ENCODE results near the gene PMCH. TPM values are rescaled to one million over a fixed set of nuclear protein-coding genes. Genes with fewer than 3 reads are reported as not detected.
"Not testable (repeated sequence)": the region's sequence is repeated elsewhere in the genome, so short reads cannot be mapped to it uniquely, and the experiment has no call there.

The PMCH gene, protein sequence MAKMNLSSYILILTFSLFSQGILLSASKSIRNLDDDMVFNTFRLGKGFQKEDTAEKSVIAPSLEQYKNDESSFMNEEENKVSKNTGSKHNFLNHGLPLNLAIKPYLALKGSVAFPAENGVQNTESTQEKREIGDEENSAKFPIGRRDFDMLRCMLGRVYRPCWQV
- total RNA-seq (1.6 TPM), polyA plus RNA-seq (10 to 100 TPM in 1 of 4 donors, 1 to 10 TPM in 3; 4.0 to 11.0 (median 6.1) TPM)

DNA sequence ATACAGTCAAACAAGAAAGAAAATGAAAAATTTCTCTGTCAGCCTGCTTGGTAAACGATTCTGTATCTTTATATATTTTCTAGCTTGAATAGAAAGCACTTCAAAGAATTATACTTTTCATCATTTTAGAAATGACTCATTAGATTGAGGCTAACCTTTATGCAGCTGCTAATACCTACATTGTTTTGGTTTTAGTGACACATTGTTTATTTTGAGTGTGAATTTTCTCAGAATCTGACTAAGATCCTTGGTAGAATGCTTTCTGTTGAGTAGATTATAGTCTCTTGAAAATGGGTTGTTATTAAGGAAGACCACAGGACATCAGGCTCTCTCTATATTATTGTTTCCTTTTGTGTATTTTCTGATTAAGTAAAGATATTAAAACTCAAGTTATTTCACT, at the start of gene PMCH:
Gene PMCH, minus strand, starts transcription at position 45 of the 400 bp plus-strand sequence. CDS start 63 bp downstream, outside the sequence.
- peak within 1 kb of the TSS; percentile 23 for H3K27ac ChIP-seq (ENCODE audit: insufficient read depth, low read length, poor library complexity, severe bottlenecking)
- peak within 1 kb of the TSS; percentile 57 to 83 (median 68) for H3K27ac Mint-ChIP-seq
- no peaks in the 10 kb centered on the region for H3K36me3 ChIP-seq (ENCODE audit: control insufficient read depth, insufficient read depth, low read length)
- no peaks in the 10 kb centered on the region for H3K9me3 ChIP-seq (ENCODE audit: control insufficient read depth in 2 of 2, low read length in 2 of 2)
- no peaks in the 10 kb centered on the region for H3K27me3 Mint-ChIP-seq
- H3K4me3 ChIP-seq (ENCODE audit: low read depth, low read length) = peak within 1 kb of the TSS; percentile 53
- H3K4me1 Mint-ChIP-seq = peaks cover 7 to 31% (median 12%) of the 10 kb centered on the region in 4 donors
- no peaks in the 10 kb centered on the region for H3K36me3 Mint-ChIP-seq
- peak within 1 kb of the TSS in 3 of 4 donors; percentile 16 to 52 (median 33) for H3K4me3 Mint-ChIP-seq
- DNase-seq (peak in 2 of 3 donors; percentile 4 to 86), ATAC-seq (ENCODE audit: low read depth in 2 of 2) (peak; percentile 94)
- H3K4me1 ChIP-seq (ENCODE audit: control insufficient read depth, insufficient read depth, low read length, poor library complexity, severe bottlenecking) = peaks cover 4% of the 10 kb centered on the region
- H3K9me3 Mint-ChIP-seq = peaks cover 0 to 3% (median 0%) of the 10 kb centered on the region in 7 donors
- no peaks in the 10 kb centered on the region for H3K27me3 ChIP-seq (ENCODE audit: control insufficient read depth, insufficient read depth, low read length)

DNA sequence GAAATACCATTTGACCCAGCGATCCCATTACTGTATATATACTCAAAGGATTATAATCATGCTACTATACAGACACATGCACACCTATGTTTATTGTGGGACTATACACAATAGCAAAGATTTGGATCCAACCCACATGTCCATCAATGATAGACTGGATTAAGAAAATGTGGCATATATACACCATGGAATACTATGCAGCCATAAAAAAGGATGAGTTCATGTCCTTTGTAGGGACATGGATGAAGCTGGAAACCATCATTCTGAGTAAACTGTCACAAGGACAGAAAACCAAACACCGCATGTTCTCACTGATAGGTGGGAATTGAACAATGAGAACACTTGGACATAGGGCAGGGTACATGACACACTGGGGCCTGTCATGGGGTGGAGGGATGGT, 43.2 kb upstream of the PMCH start:
- not testable (repeated sequence) for ATAC-seq (ENCODE audit: low read depth in 2 of 2)

DNA sequence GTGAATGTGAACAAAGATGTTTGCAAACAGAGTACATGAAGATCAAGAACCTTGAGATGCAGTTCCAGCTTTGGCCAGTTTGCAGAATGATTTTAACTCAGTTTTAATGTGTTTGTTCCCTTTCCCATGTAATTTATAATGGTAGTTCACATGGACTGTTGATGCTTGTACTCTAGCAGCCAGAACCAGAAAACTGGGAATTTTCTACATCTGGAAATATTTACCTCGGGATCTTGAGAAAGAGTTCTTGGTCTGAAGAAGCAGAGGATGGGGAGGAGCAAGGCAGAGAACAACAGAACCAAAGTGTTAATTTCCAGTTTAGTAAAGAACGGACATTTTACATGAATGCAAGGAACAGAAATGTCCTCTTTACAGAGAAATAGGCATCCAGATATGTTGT, 37.0 kb upstream of the PMCH start:
- ATAC-seq (ENCODE audit: low read depth in 2 of 2) (no peak), DNase-seq (no peak)
- H3K4me1 Mint-ChIP-seq = no peaks in the 10 kb centered on the region
- Histone ChIP-seq H3K27ac (ENCODE audit: insufficient read depth, low read length, poor library complexity, severe bottlenecking) (no peak overlapping the region), H3K4me1 (ENCODE audit: control insufficient read depth, insufficient read depth, low read length, poor library complexity, severe bottlenecking) (no peaks in the 10 kb centered on the region), H3K4me3 (ENCODE audit: low read depth, low read length) (no peak overlapping the region), H3K36me3 (ENCODE audit: control insufficient read depth, insufficient read depth, low read length) (no peaks in the 10 kb centered on the region), H3K27me3 (ENCODE audit: control insufficient read depth, insufficient read depth, low read length) (peaks cover 5% of the 10 kb centered on the region), H3K9me3 (ENCODE audit: control insufficient read depth in 2 of 2, low read length in 2 of 2) (no peaks in the 10 kb centered on the region)
- no peak overlapping the region for H3K27ac Mint-ChIP-seq
- H3K9me3 Mint-ChIP-seq = peaks cover 0 to 8% (median 2%) of the 10 kb centered on the region in 7 donors
- H3K27me3 Mint-ChIP-seq = peaks cover 13% of the 10 kb centered on the region
- H3K36me3 Mint-ChIP-seq = no peaks in the 10 kb centered on the region
- no peak overlapping the region for H3K4me3 Mint-ChIP-seq

More for the DNA sequence above, 43.2 kb upstream of the PMCH start:
- H3K36me3 ChIP-seq (ENCODE audit: control insufficient read depth, insufficient read depth, low read length); H3K27ac ChIP-seq (ENCODE audit: insufficient read depth, low read length, poor library complexity, severe bottlenecking); H3K27me3 Mint-ChIP-seq; H3K4me3 ChIP-seq (ENCODE audit: low read depth, low read length); H3K9me3 ChIP-seq (ENCODE audit: control insufficient read depth in 2 of 2, low read length in 2 of 2); H3K4me3 Mint-ChIP-seq; H3K27ac Mint-ChIP-seq; H3K36me3 Mint-ChIP-seq; H3K4me1 Mint-ChIP-seq; H3K4me1 ChIP-seq (ENCODE audit: control insufficient read depth, insufficient read depth, low read length, poor library complexity, severe bottlenecking); DNase-seq; H3K27me3 ChIP-seq (ENCODE audit: control insufficient read depth, insufficient read depth, low read length): not testable (repeated sequence)
- H3K9me3 Mint-ChIP-seq = peaks cover 2 to 18% (median 5%) of the 10 kb centered on the region in 7 donors

DNA sequence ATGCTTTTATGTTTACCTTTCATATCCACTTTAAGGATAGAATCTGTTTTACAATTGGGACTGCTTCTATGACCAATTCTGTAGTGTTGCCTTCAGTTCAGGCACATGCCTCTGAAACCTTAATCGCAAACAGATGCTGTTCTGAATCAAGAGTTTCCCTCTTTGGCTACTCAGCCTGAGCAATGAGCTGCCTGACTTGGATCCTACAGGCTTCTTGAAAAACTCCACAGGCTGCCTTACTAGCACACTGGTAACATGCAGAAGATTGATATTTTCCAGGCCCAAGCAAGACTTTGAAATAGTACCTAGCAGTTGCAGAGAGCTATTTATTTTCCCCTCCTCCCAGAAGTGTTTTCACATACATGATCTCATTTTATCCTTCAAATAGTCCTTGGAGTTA, 34.8 kb upstream of the PMCH start:
- H3K36me3 Mint-ChIP-seq = no peaks in the 10 kb centered on the region
- DNase-seq (no peak), ATAC-seq (ENCODE audit: low read depth in 2 of 2) (no peak)
- peaks cover 0 to 6% (median 0%) of the 10 kb centered on the region in 7 donors for H3K9me3 Mint-ChIP-seq
- Histone ChIP-seq H3K36me3 (ENCODE audit: control insufficient read depth, insufficient read depth, low read length) (no peaks in the 10 kb centered on the region), H3K27ac (ENCODE audit: insufficient read depth, low read length, poor library complexity, severe bottlenecking) (no peak overlapping the region), H3K9me3 (ENCODE audit: control insufficient read depth in 2 of 2, low read length in 2 of 2) (no peaks in the 10 kb centered on the region), H3K4me1 (ENCODE audit: control insufficient read depth, insufficient read depth, low read length, poor library complexity, severe bottlenecking) (no peaks in the 10 kb centered on the region), H3K4me3 (ENCODE audit: low read depth, low read length) (no peak overlapping the region), H3K27me3 (ENCODE audit: control insufficient read depth, insufficient read depth, low read length) (peaks cover 5% of the 10 kb centered on the region)
- no peaks in the 10 kb centered on the region for H3K4me1 Mint-ChIP-seq
- H3K4me3 Mint-ChIP-seq = no peak overlapping the region
- H3K27ac Mint-ChIP-seq = no peak overlapping the region
- peaks cover 13% of the 10 kb centered on the region for H3K27me3 Mint-ChIP-seq

DNA sequence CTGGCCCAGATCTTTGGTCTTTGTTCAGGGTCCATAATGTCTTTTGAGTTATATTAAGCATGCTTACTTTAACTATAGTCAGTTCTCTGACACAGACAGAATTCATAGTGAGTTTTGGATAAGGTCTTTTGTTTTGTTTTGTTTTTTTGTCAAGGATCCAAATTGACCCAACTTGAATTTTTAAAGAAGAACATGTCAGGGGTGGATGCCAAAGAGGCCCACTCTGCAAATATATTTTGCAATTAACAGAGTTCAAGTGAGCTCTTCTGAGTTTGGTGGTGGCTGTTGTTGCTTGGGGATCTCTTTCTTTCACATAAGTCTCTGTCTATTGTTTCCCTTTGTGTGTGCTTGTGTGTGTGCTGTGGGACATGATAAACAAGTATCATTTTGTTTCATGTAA, 34.4 kb upstream of the PMCH start:
- H3K36me3 ChIP-seq (ENCODE audit: control insufficient read depth, insufficient read depth, low read length) = no peaks in the 10 kb centered on the region
- no peak for DNase-seq
- H3K9me3 Mint-ChIP-seq = peaks cover 0 to 6% (median 0%) of the 10 kb centered on the region in 7 donors
- no peak overlapping the region for H3K27ac ChIP-seq (ENCODE audit: insufficient read depth, low read length, poor library complexity, severe bottlenecking)
- no peak overlapping the region for H3K4me3 Mint-ChIP-seq
- H3K27me3 ChIP-seq (ENCODE audit: control insufficient read depth, insufficient read depth, low read length) = peaks cover 5% of the 10 kb centered on the region
- no peaks in the 10 kb centered on the region for H3K4me1 ChIP-seq (ENCODE audit: control insufficient read depth, insufficient read depth, low read length, poor library complexity, severe bottlenecking)
- H3K4me1 Mint-ChIP-seq = no peaks in the 10 kb centered on the region
- ATAC-seq (ENCODE audit: low read depth in 2 of 2) = no peak
- no peak overlapping the region for H3K27ac Mint-ChIP-seq
- H3K27me3 Mint-ChIP-seq = peaks cover 13% of the 10 kb centered on the region
- no peaks in the 10 kb centered on the region for H3K9me3 ChIP-seq (ENCODE audit: control insufficient read depth in 2 of 2, low read length in 2 of 2)
- H3K36me3 Mint-ChIP-seq = no peaks in the 10 kb centered on the region
- H3K4me3 ChIP-seq (ENCODE audit: low read depth, low read length) = no peak overlapping the region

DNA sequence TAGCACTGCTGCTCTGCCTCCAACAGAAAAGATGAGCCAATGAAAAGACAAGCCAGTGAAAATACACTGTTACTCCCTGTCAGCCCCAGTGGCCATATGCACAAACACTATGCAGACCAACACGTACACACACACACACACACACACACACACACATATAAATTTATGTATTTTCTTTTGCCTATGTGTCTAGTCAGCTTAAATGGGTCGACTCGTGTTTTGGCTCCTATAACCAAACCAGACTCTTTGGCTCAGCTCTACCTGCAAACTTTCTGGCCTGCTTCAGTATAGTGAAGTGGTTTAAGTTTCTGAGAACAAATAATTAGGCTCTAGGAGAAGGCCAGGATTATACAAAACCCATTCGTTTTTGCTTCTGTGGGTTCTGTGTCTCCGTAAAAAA, 30.3 kb upstream of the PMCH start:
- Mint-ChIP-seq H3K36me3 (no peaks in the 10 kb centered on the region), H3K4me3 (no peak overlapping the region), H3K4me1 (no peaks in the 10 kb centered on the region), H3K9me3 (peaks cover 0 to 2% (median 0%) of the 10 kb centered on the region in 7 donors), H3K27me3 (no peaks in the 10 kb centered on the region), H3K27ac (no peak overlapping the region)
- H3K4me3 ChIP-seq (ENCODE audit: low read depth, low read length) = no peak overlapping the region
- H3K9me3 ChIP-seq (ENCODE audit: control insufficient read depth in 2 of 2, low read length in 2 of 2) = no peaks in the 10 kb centered on the region
- no peak for DNase-seq
- no peaks in the 10 kb centered on the region for H3K36me3 ChIP-seq (ENCODE audit: control insufficient read depth, insufficient read depth, low read length)
- no peaks in the 10 kb centered on the region for H3K4me1 ChIP-seq (ENCODE audit: control insufficient read depth, insufficient read depth, low read length, poor library complexity, severe bottlenecking)
- no peak overlapping the region for H3K27ac ChIP-seq (ENCODE audit: insufficient read depth, low read length, poor library complexity, severe bottlenecking)
- no peak for ATAC-seq (ENCODE audit: low read depth in 2 of 2)
- peaks cover 5% of the 10 kb centered on the region for H3K27me3 ChIP-seq (ENCODE audit: control insufficient read depth, insufficient read depth, low read length)

DNA sequence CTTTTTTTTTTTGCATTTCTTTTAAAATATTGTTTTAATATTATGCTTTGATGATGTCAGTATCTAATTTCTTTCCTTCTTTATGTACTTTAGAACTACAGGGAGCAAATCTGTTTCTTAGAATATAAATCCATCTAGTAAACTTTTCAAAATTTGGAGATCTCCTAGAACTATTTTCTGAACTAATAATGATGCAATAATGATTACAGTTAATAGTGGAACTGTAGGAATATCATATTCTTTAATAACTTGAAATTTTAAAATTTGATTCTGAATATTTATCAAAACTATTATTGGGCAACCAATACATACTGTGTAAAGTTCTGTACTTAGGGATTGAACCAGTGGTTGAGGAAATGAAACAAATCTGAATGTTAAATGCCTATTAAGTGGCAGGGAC, 23.1 kb upstream of the PMCH start:
- no peaks in the 10 kb centered on the region for H3K9me3 Mint-ChIP-seq
- no peaks in the 10 kb centered on the region for H3K4me1 ChIP-seq (ENCODE audit: control insufficient read depth, insufficient read depth, low read length, poor library complexity, severe bottlenecking)
- no peaks in the 10 kb centered on the region for H3K4me1 Mint-ChIP-seq
- DNase-seq (no peak), ATAC-seq (ENCODE audit: low read depth in 2 of 2) (no peak)
- H3K9me3 ChIP-seq (ENCODE audit: control insufficient read depth in 2 of 2, low read length in 2 of 2) = no peaks in the 10 kb centered on the region
- no peak overlapping the region for H3K27ac ChIP-seq (ENCODE audit: insufficient read depth, low read length, poor library complexity, severe bottlenecking)
- H3K36me3 ChIP-seq (ENCODE audit: control insufficient read depth, insufficient read depth, low read length) = no peaks in the 10 kb centered on the region
- no peaks in the 10 kb centered on the region for H3K36me3 Mint-ChIP-seq
- H3K27ac Mint-ChIP-seq = no peak overlapping the region
- no peak overlapping the region for H3K4me3 Mint-ChIP-seq
- H3K27me3 ChIP-seq (ENCODE audit: control insufficient read depth, insufficient read depth, low read length) = no peaks in the 10 kb centered on the region
- H3K27me3 Mint-ChIP-seq = no peaks in the 10 kb centered on the region
- H3K4me3 ChIP-seq (ENCODE audit: low read depth, low read length) = no peak overlapping the region

DNA sequence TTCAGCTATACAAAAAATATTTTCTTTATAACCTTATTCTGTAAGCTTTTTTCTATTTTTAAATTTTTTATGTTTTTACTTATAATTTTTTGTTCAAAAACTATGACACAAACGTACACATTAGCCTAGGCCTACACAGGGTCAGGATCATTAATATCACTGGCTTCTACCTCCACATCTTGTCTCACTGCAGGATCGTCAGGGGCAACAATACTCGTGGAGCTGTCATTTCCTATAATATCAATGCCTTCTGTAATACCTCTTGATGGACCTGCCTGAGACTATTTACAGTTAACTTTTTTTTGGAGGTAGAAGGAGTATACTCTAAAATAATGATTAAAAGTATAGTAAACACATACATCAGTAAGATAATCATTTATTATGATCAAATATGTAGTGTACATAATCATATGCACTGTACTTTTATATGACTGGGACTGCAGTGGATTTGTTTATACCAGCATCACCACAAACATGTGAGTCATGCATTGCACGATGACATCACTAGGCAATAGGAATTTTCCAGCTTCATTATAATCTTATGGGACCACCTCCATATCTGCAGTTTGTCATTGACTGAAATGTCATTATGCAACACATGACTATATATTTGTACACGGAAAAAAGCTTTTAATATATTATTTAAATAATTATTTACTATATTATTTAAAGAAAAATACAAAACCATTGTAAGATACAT, 18.5 kb upstream of the PMCH start:
- Mint-ChIP-seq H3K4me3 (no peak overlapping the region), H3K4me1 (no peaks in the 10 kb centered on the region), H3K27me3 (no peaks in the 10 kb centered on the region), H3K36me3 (no peaks in the 10 kb centered on the region), H3K27ac (no peak overlapping the region), H3K9me3 (peaks cover 0 to 2% (median 0%) of the 10 kb centered on the region in 7 donors)
- H3K27ac ChIP-seq (ENCODE audit: insufficient read depth, low read length, poor library complexity, severe bottlenecking) = no peak overlapping the region
- H3K27me3 ChIP-seq (ENCODE audit: control insufficient read depth, insufficient read depth, low read length) = no peaks in the 10 kb centered on the region
- no peaks in the 10 kb centered on the region for H3K36me3 ChIP-seq (ENCODE audit: control insufficient read depth, insufficient read depth, low read length)
- no peaks in the 10 kb centered on the region for H3K9me3 ChIP-seq (ENCODE audit: control insufficient read depth in 2 of 2, low read length in 2 of 2)
- H3K4me1 ChIP-seq (ENCODE audit: control insufficient read depth, insufficient read depth, low read length, poor library complexity, severe bottlenecking) = no peaks in the 10 kb centered on the region
- no peak overlapping the region for H3K4me3 ChIP-seq (ENCODE audit: low read depth, low read length)
- no peak for DNase-seq
- ATAC-seq (ENCODE audit: low read depth in 2 of 2) = no peak

Data from CD4-positive, CD25-positive, alpha-beta regulatory T cell (primary cell).